HepG2 (cell line): ENCODE results near the gene TBC1D12. TPM values are rescaled to one million over a fixed set of nuclear protein-coding genes. Genes with fewer than 3 reads are reported as not detected.

Experiments used
- FOXA3 ChIP-seq: IDR thresholded peaks from 2 replicates; pipeline ENCODE4 v1.6.1; 2016; ENCODE audit warnings: missing genetic modification reagents, missing compliant biosample characterization
- IKZF1 ChIP-seq: fragments of 450-650 bp; IDR thresholded peaks from 2 replicates; pipeline ENCODE4 v1.7.1; 2016
- KLF15 ChIP-seq: sonication (generic); formaldehyde crosslinking; IDR thresholded peaks from 2 replicates; pipeline ENCODE4 v1.8.1; 2023; ENCODE audit warnings: borderline replicate concordance, mild to moderate bottlenecking, inconsistent platforms, missing genetic modification reagents, mixed read lengths
- NFATC3 ChIP-seq: sonication (generic); formaldehyde crosslinking; IDR thresholded peaks from 2 replicates; pipeline ENCODE4 v1.5.1; 2020; ENCODE audit warnings: mild to moderate bottlenecking, missing genetic modification reagents
- RERE ChIP-seq: IDR thresholded peaks from 2 replicates; pipeline ENCODE4 v1.6.1; 2016; ENCODE audit warnings: low read depth, missing genetic modification reagents, missing compliant biosample characterization
- SIX4 ChIP-seq: sonication (generic); formaldehyde crosslinking; IDR thresholded peaks from 2 replicates; pipeline ENCODE4 v1.4.0; 2020; ENCODE audit warnings: missing genetic modification reagents
- ZNF350 ChIP-seq: sonication (generic); formaldehyde crosslinking; IDR thresholded peaks from 2 replicates; pipeline ENCODE4 v1.4.0; 2020; ENCODE audit warnings: mild to moderate bottlenecking, low read depth, missing genetic modification reagents, borderline replicate concordance
- ZNF512B ChIP-seq: sonication (generic); formaldehyde crosslinking; IDR thresholded peaks from 2 replicates; pipeline ENCODE4 v1.5.1; 2020; ENCODE audit warnings: missing genetic modification reagents, mild to moderate bottlenecking, borderline replicate concordance
- polyA plus RNA-seq, 8 experiments: library from polyadenylated mRNA; depleted of rRNA in 3 of 8; stranded (reverse) in 7 of 8; unstranded in 1 of 8; fragments of >200 nt; fragmentation: Illumina TruSeq in 4 of 8; extraction: Trizol in 4 of 8; gene quantifications; 2 replicates each; pipeline versions ENCODE4 v1.2.1 to v1.2.3, GENCODE V29; 2011 to 2016; ENCODE audit warnings: low read depth in 4 of 8, missing spikeins in 1 of 8, mixed read lengths in 1 of 8; ENCODE audit not compliant: insufficient read depth in 1 of 8
- total RNA-seq, 5 experiments: library from RNA; depleted of rRNA; stranded (reverse); fragments of >200 nt; fragmentation: Illumina TruSeq; extraction: Trizol; gene quantifications; 2 replicates each; pipeline ENCODE4 v1.2.3, GENCODE V29; 2016; ENCODE audit warnings: low read depth in 1 of 5

The TBC1D12 gene
- total and polyA plus RNA-seq, 2 of the 13 experiments (the other 11 are each of a cell fraction or from before 2014, with no cell fraction given), result 5.7 to 6.2 TPM

DNA sequence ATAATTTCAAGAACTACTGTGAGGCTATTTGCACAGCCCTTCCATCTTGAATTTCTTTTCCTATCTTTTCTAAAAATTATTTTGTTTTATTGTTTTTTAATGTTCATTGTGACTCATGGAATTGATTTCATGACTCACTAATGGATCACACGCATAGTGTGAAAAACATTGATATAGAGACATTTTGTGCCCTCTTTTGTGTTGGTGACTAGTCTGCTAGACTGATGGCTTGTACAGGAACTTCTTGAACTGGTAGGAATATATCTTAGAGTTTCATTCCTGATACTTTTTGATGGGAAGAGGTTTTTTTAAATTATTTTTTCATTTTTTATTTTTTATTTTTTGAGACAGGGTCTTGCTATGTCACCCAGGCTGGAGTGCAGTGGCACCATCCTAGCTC is 27.0 kb upstream of the TBC1D12 start (continued):
- no peak for TF ChIP-seq FOXA3 (CRISPR knock-in tag)
- TF ChIP-seq RERE, result no peak
- TF ChIP-seq IKZF1, result no peak
- no peak for TF ChIP-seq SIX4
- TF ChIP-seq ZNF350 (CRISPR knock-in tag), result no peak
- TF ChIP-seq NFATC3 (CRISPR knock-in tag), result no peak
- no peak for TF ChIP-seq KLF15 (CRISPR knock-in tag)
- no peak for TF ChIP-seq ZNF512B (CRISPR knock-in tag)
